Measurements from ENCODE around the gene PAPSS2. TPM values are rescaled to one million over a fixed set of nuclear protein-coding genes. Genes with fewer than 3 reads are reported as not detected.

The PAPSS2 gene
- polyA plus RNA-seq, 3 donors, result 28.8 to 36.0 (median 33.5) TPM

- no peak for DNase-seq
Measured at GRCh38 chr10:87775766-87776165, 116.1 kb downstream of the PAPSS2 start.

GRCh38 chr10:87776328-87776727 lies 116.7 kb downstream of the PAPSS2 start:
- DNase-seq, result no peak

GRCh38 chr10:87781545-87781944 lies 121.9 kb downstream of the PAPSS2 start:
- DNase-seq, result no peak

GRCh38 chr10:87782721-87783120 lies 123.0 kb downstream of the PAPSS2 start:
- no peak for DNase-seq

- DNase-seq, result no peak
Measured at GRCh38 chr10:87786421-87786820, 126.7 kb downstream of the PAPSS2 start.

- DNase-seq, result no peak
Measured at GRCh38 chr10:87790185-87790584, 130.5 kb downstream of the PAPSS2 start.

GRCh38 chr10:87794285-87794684 lies 134.6 kb downstream of the PAPSS2 start:
- DNase-seq, result no peak

Other genes starting within 250 kb of the PAPSS2 start
- gene MINPP1, start 155.0 kb upstream of the PAPSS2 start, polyA plus RNA-seq (ENCODE audit: insufficient read length in 3 of 3), result 10 to 100 TPM; 32.8 to 38.9 (median 36.7) TPM
- gene ATAD1, start 158.3 kb downstream of the PAPSS2 start, polyA plus RNA-seq (ENCODE audit: insufficient read length in 3 of 3), result 10 to 100 TPM; 50.4 to 62.1 (median 52.0) TPM
- gene KLLN, start 203.7 kb downstream of the PAPSS2 start, polyA plus RNA-seq (ENCODE audit: insufficient read length in 3 of 3), result 1 to 10 TPM; 1.5 to 1.6 (median 1.5) TPM
- gene PTEN, start 203.7 kb downstream of the PAPSS2 start, polyA plus RNA-seq (ENCODE audit: insufficient read length in 3 of 3), result 10 to 100 TPM; 61.3 to 68.7 (median 68.1) TPM

All from renal pelvis (tissue), 4 donors.